ENCODE measurements around the gene BCAS3.
"Not testable (repeated sequence)": the region's sequence is repeated elsewhere in the genome, so short reads cannot be mapped to it uniquely, and the experiment has no call there.

BCAS3 gene

GRCh38 chr17:60971515-60972369 lies 294.1 kb downstream of the BCAS3 start:
- Histone ChIP-seq H3K27me3 (ENCODE audit: control insufficient read depth in 1 of 2, insufficient read depth in 2 of 2, low read length in 2 of 2) (no peaks in the 10 kb centered on the region), H3K9ac (ENCODE audit: low read length in 2 of 2) (no peak overlapping the region), H3K27ac (ENCODE audit: low read length) (no peak overlapping the region), H3K9me3 (ENCODE audit: control insufficient read depth in 2 of 2, low read length in 2 of 2) (peaks cover 0 to 2% of the 10 kb centered on the region in 2 donors), H3K36me3 (ENCODE audit: control insufficient read depth in 2 of 2, insufficient read depth in 2 of 2, low read length in 2 of 2) (no peaks in the 10 kb centered on the region), H3K4me3 (ENCODE audit: low read length in 2 of 2) (no peak overlapping the region), H3K4me1 (ENCODE audit: control insufficient read depth, insufficient read depth, low read length) (no peaks in the 10 kb centered on the region)

GRCh38 chr17:60976861-60977260 lies 299.2 kb downstream of the BCAS3 start:
- not testable (repeated sequence) for H3K9ac ChIP-seq (ENCODE audit: low read length in 2 of 2); H3K9me3 ChIP-seq (ENCODE audit: control insufficient read depth in 2 of 2, low read length in 2 of 2); H3K4me1 ChIP-seq (ENCODE audit: control insufficient read depth, insufficient read depth, low read length); H3K36me3 ChIP-seq (ENCODE audit: control insufficient read depth in 2 of 2, insufficient read depth in 2 of 2, low read length in 2 of 2); H3K27me3 ChIP-seq (ENCODE audit: control insufficient read depth in 1 of 2, insufficient read depth in 2 of 2, low read length in 2 of 2); H3K4me3 ChIP-seq (ENCODE audit: low read length in 2 of 2); H3K27ac ChIP-seq (ENCODE audit: low read length)

- H3K4me3 ChIP-seq (ENCODE audit: low read length in 2 of 2), result no peak overlapping the region
- H3K27ac ChIP-seq (ENCODE audit: low read length), result no peak overlapping the region
- H3K27me3 ChIP-seq (ENCODE audit: control insufficient read depth in 1 of 2, insufficient read depth in 2 of 2, low read length in 2 of 2), result no peaks in the 10 kb centered on the region
- no peaks in the 10 kb centered on the region for H3K36me3 ChIP-seq (ENCODE audit: control insufficient read depth in 2 of 2, insufficient read depth in 2 of 2, low read length in 2 of 2)
- no peaks in the 10 kb centered on the region for H3K4me1 ChIP-seq (ENCODE audit: control insufficient read depth, insufficient read depth, low read length)
- H3K9me3 ChIP-seq (ENCODE audit: control insufficient read depth in 2 of 2, low read length in 2 of 2), result no peaks in the 10 kb centered on the region
- no peak overlapping the region for H3K9ac ChIP-seq (ENCODE audit: low read length in 2 of 2)
Measured at GRCh38 chr17:60989379-60989778, 311.7 kb downstream of the BCAS3 start.

- H3K4me1 ChIP-seq (ENCODE audit: control insufficient read depth, insufficient read depth, low read length), result no peaks in the 10 kb centered on the region
Measured at GRCh38 chr17:60989846-60990245, 312.2 kb downstream of the BCAS3 start.

GRCh38 chr17:60993497-60993896 lies 315.8 kb downstream of the BCAS3 start:
- Histone ChIP-seq H3K9me3 (ENCODE audit: control insufficient read depth in 2 of 2, low read length in 2 of 2) (no peaks in the 10 kb centered on the region), H3K27me3 (ENCODE audit: control insufficient read depth in 1 of 2, insufficient read depth in 2 of 2, low read length in 2 of 2) (no peaks in the 10 kb centered on the region), H3K4me1 (ENCODE audit: control insufficient read depth, insufficient read depth, low read length) (no peaks in the 10 kb centered on the region), H3K36me3 (ENCODE audit: control insufficient read depth in 2 of 2, insufficient read depth in 2 of 2, low read length in 2 of 2) (no peaks in the 10 kb centered on the region), H3K9ac (ENCODE audit: low read length in 2 of 2) (no peak overlapping the region), H3K4me3 (ENCODE audit: low read length in 2 of 2) (no peak overlapping the region), H3K27ac (ENCODE audit: low read length) (no peak overlapping the region)

More at GRCh38 chr17:60989846-60990245, 312.2 kb downstream of the BCAS3 start:
- no peak overlapping the region for H3K4me3 ChIP-seq (ENCODE audit: low read length in 2 of 2)
- H3K27me3 ChIP-seq (ENCODE audit: control insufficient read depth in 1 of 2, insufficient read depth in 2 of 2, low read length in 2 of 2), result no peaks in the 10 kb centered on the region
- no peak overlapping the region for H3K27ac ChIP-seq (ENCODE audit: low read length)
- no peaks in the 10 kb centered on the region for H3K36me3 ChIP-seq (ENCODE audit: control insufficient read depth in 2 of 2, insufficient read depth in 2 of 2, low read length in 2 of 2)
- H3K9me3 ChIP-seq (ENCODE audit: control insufficient read depth in 2 of 2, low read length in 2 of 2), result no peaks in the 10 kb centered on the region
- H3K9ac ChIP-seq (ENCODE audit: low read length in 2 of 2), result no peak overlapping the region

- Histone ChIP-seq H3K9me3 (ENCODE audit: control insufficient read depth in 2 of 2, low read length in 2 of 2) (no peaks in the 10 kb centered on the region), H3K9ac (ENCODE audit: low read length in 2 of 2) (no peak overlapping the region), H3K36me3 (ENCODE audit: control insufficient read depth in 2 of 2, insufficient read depth in 2 of 2, low read length in 2 of 2) (no peaks in the 10 kb centered on the region), H3K27ac (ENCODE audit: low read length) (no peak overlapping the region), H3K27me3 (ENCODE audit: control insufficient read depth in 1 of 2, insufficient read depth in 2 of 2, low read length in 2 of 2) (no peaks in the 10 kb centered on the region), H3K4me3 (ENCODE audit: low read length in 2 of 2) (no peak overlapping the region), H3K4me1 (ENCODE audit: control insufficient read depth, insufficient read depth, low read length) (no peaks in the 10 kb centered on the region)
Measured at GRCh38 chr17:60995680-60996079, 318.0 kb downstream of the BCAS3 start.

- Histone ChIP-seq H3K36me3 (ENCODE audit: control insufficient read depth in 2 of 2, insufficient read depth in 2 of 2, low read length in 2 of 2) (no peaks in the 10 kb centered on the region), H3K27me3 (ENCODE audit: control insufficient read depth in 1 of 2, insufficient read depth in 2 of 2, low read length in 2 of 2) (no peaks in the 10 kb centered on the region), H3K4me1 (ENCODE audit: control insufficient read depth, insufficient read depth, low read length) (no peaks in the 10 kb centered on the region), H3K9ac (ENCODE audit: low read length in 2 of 2) (no peak overlapping the region), H3K27ac (ENCODE audit: low read length) (no peak overlapping the region), H3K9me3 (ENCODE audit: control insufficient read depth in 2 of 2, low read length in 2 of 2) (no peaks in the 10 kb centered on the region), H3K4me3 (ENCODE audit: low read length in 2 of 2) (no peak overlapping the region)
Measured at GRCh38 chr17:61000911-61001310, 323.3 kb downstream of the BCAS3 start.

GRCh38 chr17:61002316-61002736 lies 324.7 kb downstream of the BCAS3 start:
- Histone ChIP-seq H3K9me3 (ENCODE audit: control insufficient read depth in 2 of 2, low read length in 2 of 2) (no peaks in the 10 kb centered on the region), H3K36me3 (ENCODE audit: control insufficient read depth in 2 of 2, insufficient read depth in 2 of 2, low read length in 2 of 2) (no peaks in the 10 kb centered on the region), H3K27ac (ENCODE audit: low read length) (no peak overlapping the region), H3K9ac (ENCODE audit: low read length in 2 of 2) (no peak overlapping the region), H3K27me3 (ENCODE audit: control insufficient read depth in 1 of 2, insufficient read depth in 2 of 2, low read length in 2 of 2) (no peaks in the 10 kb centered on the region), H3K4me3 (ENCODE audit: low read length in 2 of 2) (no peak overlapping the region), H3K4me1 (ENCODE audit: control insufficient read depth, insufficient read depth, low read length) (no peaks in the 10 kb centered on the region)

GRCh38 chr17:61005358-61005757 lies 327.7 kb downstream of the BCAS3 start:
- Histone ChIP-seq H3K9me3 (ENCODE audit: control insufficient read depth in 2 of 2, low read length in 2 of 2) (no peaks in the 10 kb centered on the region), H3K4me3 (ENCODE audit: low read length in 2 of 2) (no peak overlapping the region), H3K9ac (ENCODE audit: low read length in 2 of 2) (no peak overlapping the region), H3K27ac (ENCODE audit: low read length) (no peak overlapping the region), H3K27me3 (ENCODE audit: control insufficient read depth in 1 of 2, insufficient read depth in 2 of 2, low read length in 2 of 2) (no peaks in the 10 kb centered on the region), H3K36me3 (ENCODE audit: control insufficient read depth in 2 of 2, insufficient read depth in 2 of 2, low read length in 2 of 2) (no peaks in the 10 kb centered on the region), H3K4me1 (ENCODE audit: control insufficient read depth, insufficient read depth, low read length) (no peaks in the 10 kb centered on the region)

GRCh38 chr17:61005958-61006357 lies 328.3 kb downstream of the BCAS3 start:
- not testable (repeated sequence) for H3K36me3 ChIP-seq (ENCODE audit: control insufficient read depth in 2 of 2, insufficient read depth in 2 of 2, low read length in 2 of 2); H3K9me3 ChIP-seq (ENCODE audit: control insufficient read depth in 2 of 2, low read length in 2 of 2); H3K9ac ChIP-seq (ENCODE audit: low read length in 2 of 2); H3K4me1 ChIP-seq (ENCODE audit: control insufficient read depth, insufficient read depth, low read length); H3K27me3 ChIP-seq (ENCODE audit: control insufficient read depth in 1 of 2, insufficient read depth in 2 of 2, low read length in 2 of 2); H3K4me3 ChIP-seq (ENCODE audit: low read length in 2 of 2); H3K27ac ChIP-seq (ENCODE audit: low read length)

GRCh38 chr17:61007980-61008379 lies 330.3 kb downstream of the BCAS3 start:
- Histone ChIP-seq H3K9ac (ENCODE audit: low read length in 2 of 2) (no peak overlapping the region), H3K4me3 (ENCODE audit: low read length in 2 of 2) (no peak overlapping the region), H3K4me1 (ENCODE audit: control insufficient read depth, insufficient read depth, low read length) (no peaks in the 10 kb centered on the region), H3K36me3 (ENCODE audit: control insufficient read depth in 2 of 2, insufficient read depth in 2 of 2, low read length in 2 of 2) (no peaks in the 10 kb centered on the region), H3K9me3 (ENCODE audit: control insufficient read depth in 2 of 2, low read length in 2 of 2) (no peaks in the 10 kb centered on the region), H3K27me3 (ENCODE audit: control insufficient read depth in 1 of 2, insufficient read depth in 2 of 2, low read length in 2 of 2) (no peaks in the 10 kb centered on the region), H3K27ac (ENCODE audit: low read length) (no peak overlapping the region)
